Measurements from ENCODE around the gene CORO2A.
"Not testable (repeated sequence)": the region's sequence is repeated elsewhere in the genome, so short reads cannot be mapped to it uniquely, and the experiment has no call there.

CORO2A gene

GRCh38 chr9:98101416-98101815 is 91.0 kb downstream of the CORO2A start:
- DNase-seq: no peak

- DNase-seq: no peak
Measured at GRCh38 chr9:98100456-98100855, 92.0 kb downstream of the CORO2A start.

GRCh38 chr9:98099898-98100297 is 92.5 kb downstream of the CORO2A start:
- no peak for DNase-seq

DNA sequence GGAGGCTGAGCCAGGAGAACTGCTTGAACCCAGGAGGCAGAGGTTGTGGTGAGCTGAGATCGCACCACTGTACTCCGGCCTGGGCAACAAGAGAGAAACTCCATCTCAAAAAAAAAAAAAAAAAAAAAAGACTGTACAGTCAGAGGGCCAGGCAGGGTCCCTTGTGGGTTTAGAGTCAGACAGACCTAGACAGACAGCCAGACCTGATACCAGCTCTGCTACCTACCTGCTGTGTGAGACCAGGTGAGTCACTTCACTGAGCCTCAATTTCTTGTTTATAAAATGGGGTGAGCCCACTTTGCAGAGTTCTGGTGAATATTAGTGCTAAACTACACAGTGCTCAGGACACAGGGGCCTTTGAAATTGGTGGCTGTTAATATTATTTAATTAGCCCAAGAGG is 93.1 kb downstream of the CORO2A start:
- DNase-seq: no peak

DNA sequence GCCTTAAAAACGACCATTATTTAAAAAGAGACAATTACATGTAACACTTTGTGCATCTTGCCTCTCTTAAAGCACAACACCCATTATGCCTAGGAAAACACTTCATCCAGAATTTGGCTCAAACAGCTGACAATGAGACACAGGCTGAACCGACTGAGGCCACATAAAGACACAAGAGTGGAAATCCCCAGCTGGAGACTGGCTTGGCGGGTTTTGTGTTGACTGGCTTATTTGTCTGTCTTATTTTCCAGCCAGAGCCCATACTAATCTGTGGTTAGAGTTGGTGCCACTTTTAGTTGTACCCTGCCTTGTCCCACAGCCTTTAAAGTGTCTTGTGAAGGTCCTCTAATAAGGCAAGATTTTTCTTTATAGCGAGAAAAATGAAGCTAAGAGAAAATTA is 94.6 kb downstream of the CORO2A start:
- DNase-seq: no peak

- DNase-seq: no peak
Measured at GRCh38 chr9:98096091-98096490, 96.3 kb downstream of the CORO2A start.

DNA sequence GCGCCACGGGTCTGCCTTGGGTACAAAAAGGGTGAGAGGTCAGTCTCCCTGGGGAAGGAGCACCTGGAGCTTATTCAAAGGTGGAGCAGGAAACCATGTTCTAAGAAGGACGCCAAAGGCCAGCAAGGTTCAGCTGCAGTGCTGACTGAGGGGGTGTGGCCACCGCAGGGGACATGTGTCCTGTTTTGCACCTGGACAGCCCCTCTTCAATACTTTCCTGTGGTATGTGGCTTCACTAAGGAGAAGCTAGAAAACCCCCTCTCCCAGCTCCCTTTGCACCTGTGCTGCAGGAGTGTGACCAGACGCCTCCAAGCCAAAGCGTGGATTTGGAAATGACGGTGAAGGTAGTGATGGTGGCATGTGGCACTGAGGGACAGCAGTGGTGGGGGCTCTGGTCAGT is 97.0 kb downstream of the CORO2A start:
- DNase-seq: no peak

DNA sequence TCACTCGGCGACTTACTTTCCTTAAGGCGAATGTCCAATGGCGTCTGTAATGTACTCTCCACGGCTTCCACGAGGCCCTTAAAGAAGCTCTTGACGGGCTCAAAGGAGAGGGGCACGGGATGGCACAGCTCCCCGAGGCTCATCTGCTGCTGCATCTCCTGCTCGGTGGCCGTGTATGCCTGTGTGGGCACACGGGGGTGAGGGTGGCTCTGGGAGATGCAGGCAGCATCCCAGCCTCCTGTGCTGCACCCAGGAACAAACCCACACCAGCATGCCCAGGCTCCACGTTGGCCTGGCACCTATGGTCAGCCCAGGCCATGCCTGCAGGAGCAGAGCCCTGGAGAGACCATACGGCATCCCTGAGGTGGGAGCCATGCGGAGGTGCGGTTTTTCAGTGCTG is 97.6 kb downstream of the CORO2A start:
- no peak for DNase-seq

GRCh38 chr9:98094316-98094715 is 98.1 kb downstream of the CORO2A start:
- no peak for DNase-seq

GRCh38 chr9:98092613-98092931 is 99.9 kb downstream of the CORO2A start:
- DNase-seq: no peak

GRCh38 chr9:98091735-98092612 is 100.5 kb downstream of the CORO2A start:
- no peak for DNase-seq

GRCh38 chr9:98090674-98091073 is 101.8 kb downstream of the CORO2A start:
- DNase-seq: not testable (repeated sequence)

DNA sequence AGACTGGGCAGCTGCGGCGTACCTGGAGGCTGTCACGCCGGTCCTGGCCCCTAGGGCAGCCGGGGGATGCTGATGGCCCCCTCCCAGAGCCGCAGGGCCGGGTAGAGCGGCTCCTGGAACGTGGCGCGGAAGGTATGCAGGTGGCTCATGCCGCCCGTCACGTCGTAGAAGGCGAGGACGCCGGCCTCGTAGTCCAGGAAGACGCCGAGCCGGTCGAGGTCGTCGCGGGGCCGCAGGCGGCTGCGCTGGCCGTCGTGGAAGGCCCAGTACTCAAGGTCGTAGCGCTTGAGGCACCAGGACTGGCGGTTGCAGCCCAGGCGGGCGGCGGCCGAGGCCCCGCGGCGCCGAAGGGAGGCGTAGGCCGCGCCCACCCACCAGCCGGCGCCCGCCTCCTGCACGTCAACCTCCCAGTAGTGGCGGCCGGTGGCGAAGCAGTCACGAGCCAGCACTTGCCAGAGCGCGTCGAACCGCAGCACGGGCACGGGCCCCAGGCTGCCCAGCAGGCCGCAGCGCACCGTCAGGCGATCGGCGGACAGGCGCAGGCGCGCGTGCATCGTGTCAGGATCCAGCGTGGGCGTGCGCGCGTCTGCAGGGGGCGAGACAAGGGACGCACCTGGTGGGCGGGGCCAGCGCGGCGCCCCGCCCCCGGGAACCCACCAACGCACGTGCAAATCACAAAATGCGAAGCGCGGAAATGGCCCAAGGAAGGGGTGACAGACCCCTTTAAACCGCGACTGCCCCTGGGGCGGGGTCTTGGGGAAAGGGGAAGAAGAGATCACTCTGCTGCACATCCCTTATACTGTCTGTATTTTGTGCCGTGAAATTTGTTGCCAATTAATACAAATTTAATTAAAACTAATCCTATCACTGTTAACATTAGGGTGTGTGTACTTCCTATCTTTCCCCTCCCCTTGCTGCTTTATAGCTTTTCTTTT is 104.8 kb downstream of the CORO2A start:
- DNase-seq: no peak

DNA sequence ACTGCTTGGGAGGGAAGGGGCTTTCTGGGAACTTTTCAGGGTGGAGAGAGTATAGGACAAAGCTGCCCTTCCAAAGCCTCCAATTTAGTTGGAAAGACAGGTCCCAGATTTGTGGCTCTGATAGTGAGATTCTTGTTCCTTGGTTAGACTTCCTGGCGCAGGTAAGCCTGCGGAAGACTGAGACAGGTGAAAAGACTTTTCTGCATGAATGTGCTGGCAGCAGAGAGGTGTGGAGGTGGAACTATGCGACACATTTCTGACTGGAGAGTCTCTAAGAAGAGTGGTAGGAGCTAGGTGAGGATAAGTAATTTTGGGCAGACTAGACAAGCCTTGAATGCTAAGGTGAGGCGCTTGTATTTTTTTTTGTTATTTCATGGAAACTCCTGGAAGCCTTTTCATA is 106.0 kb downstream of the CORO2A start:
- DNase-seq: no peak

GRCh38 chr9:98085944-98086343 is 106.5 kb downstream of the CORO2A start:
- no peak for DNase-seq

GRCh38 chr9:98085058-98085457 is 107.4 kb downstream of the CORO2A start:
- no peak for DNase-seq

DNA sequence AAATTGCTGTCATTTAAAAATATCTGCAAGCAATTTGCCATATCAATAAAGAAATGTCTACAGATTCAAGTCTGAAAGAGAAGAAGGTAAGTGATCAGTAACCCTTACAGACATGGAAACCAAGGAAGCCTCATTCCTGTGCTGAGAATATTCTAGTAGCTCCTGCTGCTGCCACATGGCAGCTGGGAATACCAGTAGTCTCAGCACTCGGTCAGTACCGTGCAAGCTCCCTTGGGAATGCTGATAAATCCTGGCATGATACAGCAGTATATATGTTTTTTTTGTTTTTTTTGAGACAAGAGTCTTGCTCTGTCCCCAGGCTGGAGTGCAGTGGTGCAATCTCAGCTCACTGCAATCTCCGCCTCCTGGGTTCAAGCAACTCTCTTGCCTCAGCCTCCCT is 108.0 kb downstream of the CORO2A start:
- DNase-seq: no peak

DNA sequence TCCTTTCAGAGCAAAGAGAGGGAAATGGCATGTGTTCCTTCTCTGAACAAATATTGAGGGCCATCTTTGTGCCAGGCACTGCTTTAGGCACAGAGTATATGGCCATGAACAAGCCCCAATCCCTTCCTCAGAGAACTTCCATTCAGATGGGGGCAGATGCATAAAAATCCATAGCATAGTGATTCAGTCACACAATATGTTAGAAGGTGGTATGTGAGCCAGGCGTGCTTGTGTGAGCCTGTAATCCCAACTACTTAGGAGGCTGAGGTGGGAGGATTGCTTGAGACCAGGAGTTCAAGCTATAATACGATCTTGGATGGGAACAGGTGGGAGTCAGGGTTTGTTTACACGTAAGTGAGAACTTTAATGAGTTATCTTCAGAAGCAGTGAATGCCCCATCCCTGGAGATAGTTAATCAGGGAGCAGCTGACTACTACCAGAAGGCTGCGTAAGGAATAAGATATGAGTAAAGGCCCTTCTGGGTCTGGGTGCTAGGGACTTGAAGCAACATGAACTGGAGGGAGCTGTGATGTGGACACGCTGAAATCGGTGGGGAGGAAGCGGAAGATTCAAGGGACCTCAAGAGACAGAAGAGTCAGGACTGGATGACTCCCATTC is 108.8 kb downstream of the CORO2A start:
- no peak for DNase-seq

DNA sequence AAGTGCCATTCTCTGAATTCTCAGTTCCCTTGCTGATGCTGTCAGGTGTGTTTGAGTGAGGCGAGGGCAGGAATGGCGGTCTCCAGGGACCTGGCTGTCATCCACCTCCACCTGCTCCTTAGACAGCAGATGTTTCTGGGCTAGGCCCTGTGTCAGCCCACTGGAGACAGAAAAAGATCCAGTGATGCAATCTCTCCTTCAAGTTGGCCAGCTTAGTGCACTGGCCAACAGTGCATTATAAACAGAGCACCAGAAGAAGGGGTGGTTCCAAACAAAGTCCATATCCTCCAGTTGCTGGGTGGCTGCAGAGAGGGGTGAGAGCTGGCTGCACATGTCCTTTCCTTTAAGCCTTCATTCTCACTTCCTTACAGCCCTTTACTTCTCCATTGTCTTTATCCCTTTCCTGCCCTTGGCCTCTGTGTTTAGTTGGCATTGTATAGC is 109.4 kb downstream of the CORO2A start:
- no peak for DNase-seq

GRCh38 chr9:98081477-98082219 is 110.8 kb downstream of the CORO2A start:
- no peak for DNase-seq

GRCh38 chr9:98080780-98081179 is 111.7 kb downstream of the CORO2A start:
- DNase-seq: no peak

- no peak for DNase-seq
Measured at GRCh38 chr9:98080326-98080725, 112.1 kb downstream of the CORO2A start.

GRCh38 chr9:98078895-98079294 is 113.5 kb downstream of the CORO2A start:
- DNase-seq: no peak
